ENCODE measurements around the gene SH3D19. TPM values are rescaled to one million over a fixed set of nuclear protein-coding genes. Genes with fewer than 3 reads are reported as not detected.

Gene SH3D19
- polyA plus RNA-seq, 1 donor, result 68.5 TPM

GRCh38 chr4:151158979-151159378 lies 166.4 kb downstream of the SH3D19 start:
- Histone ChIP-seq H3K27ac (ENCODE audit: low read length) (no peak overlapping the region), H3K4me3 (ENCODE audit: low read length) (no peak overlapping the region), H3K36me3 (ENCODE audit: control insufficient read depth, insufficient read depth, low read length) (peaks cover 41% of the 10 kb centered on the region), H3K27me3 (ENCODE audit: control insufficient read depth, insufficient read depth, low read length) (no peaks in the 10 kb centered on the region), H3K4me1 (ENCODE audit: control insufficient read depth, insufficient read depth, low read length) (no peaks in the 10 kb centered on the region), H3K9me3 (ENCODE audit: control insufficient read depth, low read depth, low read length) (no peaks in the 10 kb centered on the region)
- no peak for DNase-seq
- WGBS (ENCODE audit: insufficient coverage, low lambda C conversion rate), result no CpG with 5 or more reads among the region's 1 CpG

DNA sequence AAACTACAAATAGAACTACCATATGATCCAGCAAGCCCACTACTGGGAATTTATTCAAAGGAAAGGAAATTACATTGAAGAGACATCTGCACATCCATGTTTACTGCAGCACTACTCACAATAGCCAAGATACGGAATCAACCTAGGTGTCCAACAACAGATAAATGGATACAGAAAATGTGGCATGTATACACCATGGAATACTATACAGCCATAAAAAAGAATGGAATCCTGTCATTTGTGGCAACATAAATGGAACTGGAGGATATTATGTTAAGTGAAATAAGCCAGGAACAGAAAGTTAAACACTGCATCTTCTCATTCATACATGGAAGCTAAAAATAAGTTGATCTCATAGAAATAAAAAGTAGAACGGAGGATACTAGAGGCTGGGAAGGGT lies 167.9 kb downstream of the SH3D19 start:
- Histone ChIP-seq H3K9me3 (ENCODE audit: control insufficient read depth, low read depth, low read length) (no peaks in the 10 kb centered on the region), H3K4me3 (ENCODE audit: low read length) (no peak overlapping the region), H3K4me1 (ENCODE audit: control insufficient read depth, insufficient read depth, low read length) (no peaks in the 10 kb centered on the region), H3K27me3 (ENCODE audit: control insufficient read depth, insufficient read depth, low read length) (no peaks in the 10 kb centered on the region), H3K27ac (ENCODE audit: low read length) (no peak overlapping the region), H3K36me3 (ENCODE audit: control insufficient read depth, insufficient read depth, low read length) (peaks cover 35% of the 10 kb centered on the region)
- 100% methylated on average over 2 of the region's 2 CpGs for WGBS (ENCODE audit: insufficient coverage, low lambda C conversion rate)
- DNase-seq, result no peak

DNA sequence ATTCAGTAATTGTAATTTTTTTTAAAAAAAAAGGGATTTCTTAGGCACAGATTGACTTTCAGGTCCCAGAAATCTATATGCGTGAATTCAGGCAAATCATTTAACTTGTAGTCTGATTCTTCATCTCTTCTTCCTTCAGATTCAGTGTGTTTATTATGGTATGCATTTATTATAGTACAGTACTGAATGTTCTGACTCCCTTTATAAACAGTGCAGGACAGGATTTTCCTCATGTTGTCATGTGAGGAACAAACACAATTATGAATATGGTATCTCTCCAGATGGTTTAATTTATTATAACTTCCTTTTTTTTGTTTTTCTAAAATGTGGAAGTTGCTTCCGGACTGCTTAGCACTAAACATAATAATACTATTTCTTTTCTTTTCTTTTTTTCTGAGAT lies 171.8 kb downstream of the SH3D19 start:
- no peaks in the 10 kb centered on the region for H3K4me1 ChIP-seq (ENCODE audit: control insufficient read depth, insufficient read depth, low read length)
- 92% methylated on average over 1 of the region's 2 CpGs for WGBS (ENCODE audit: insufficient coverage, low lambda C conversion rate)
- no peak overlapping the region for H3K27ac ChIP-seq (ENCODE audit: low read length)
- no peaks in the 10 kb centered on the region for H3K27me3 ChIP-seq (ENCODE audit: control insufficient read depth, insufficient read depth, low read length)
- H3K9me3 ChIP-seq (ENCODE audit: control insufficient read depth, low read depth, low read length), result no peaks in the 10 kb centered on the region
- no peak overlapping the region for H3K4me3 ChIP-seq (ENCODE audit: low read length)
- peaks cover 30% of the 10 kb centered on the region for H3K36me3 ChIP-seq (ENCODE audit: control insufficient read depth, insufficient read depth, low read length)
- DNase-seq, result no peak

DNA sequence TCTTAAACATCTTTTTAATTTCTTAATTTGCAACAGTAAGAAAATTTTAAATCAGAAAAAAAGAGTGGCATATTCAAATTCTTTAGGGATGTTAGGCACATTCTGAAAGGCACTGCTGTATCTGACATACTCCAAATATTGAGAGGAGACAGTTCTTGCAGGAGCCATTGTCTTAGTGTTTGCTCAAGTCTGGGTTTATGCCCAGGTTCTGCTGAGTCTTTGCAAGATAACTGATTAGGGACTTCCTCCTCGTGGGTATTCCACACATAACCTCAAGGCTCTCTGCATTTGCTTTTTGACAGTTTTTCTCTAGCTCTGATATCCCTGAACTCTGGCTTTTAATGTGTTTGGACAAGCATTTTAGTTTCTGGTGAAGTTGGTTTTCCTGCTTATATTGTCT lies 173.4 kb downstream of the SH3D19 start:
- DNase-seq, result no peak
- H3K27ac ChIP-seq (ENCODE audit: low read length), result no peak overlapping the region
- no peak overlapping the region for H3K4me3 ChIP-seq (ENCODE audit: low read length)
- H3K4me1 ChIP-seq (ENCODE audit: control insufficient read depth, insufficient read depth, low read length), result no peaks in the 10 kb centered on the region
- H3K36me3 ChIP-seq (ENCODE audit: control insufficient read depth, insufficient read depth, low read length), result peaks cover 36% of the 10 kb centered on the region
- WGBS (ENCODE audit: insufficient coverage, low lambda C conversion rate), result 0% methylated on average over 1 of the region's 1 CpG
- H3K27me3 ChIP-seq (ENCODE audit: control insufficient read depth, insufficient read depth, low read length), result no peaks in the 10 kb centered on the region
- no peaks in the 10 kb centered on the region for H3K9me3 ChIP-seq (ENCODE audit: control insufficient read depth, low read depth, low read length)

- H3K27me3 ChIP-seq (ENCODE audit: control insufficient read depth, insufficient read depth, low read length), result no peaks in the 10 kb centered on the region
- DNase-seq, result no peak
- no peaks in the 10 kb centered on the region for H3K9me3 ChIP-seq (ENCODE audit: control insufficient read depth, low read depth, low read length)
- peaks cover 35% of the 10 kb centered on the region for H3K36me3 ChIP-seq (ENCODE audit: control insufficient read depth, insufficient read depth, low read length)
- no peaks in the 10 kb centered on the region for H3K4me1 ChIP-seq (ENCODE audit: control insufficient read depth, insufficient read depth, low read length)
- WGBS (ENCODE audit: insufficient coverage, low lambda C conversion rate), result 100% methylated on average over 2 of the region's 9 CpGs
- H3K27ac ChIP-seq (ENCODE audit: low read length), result no peak overlapping the region
- H3K4me3 ChIP-seq (ENCODE audit: low read length), result no peak overlapping the region
Measured at GRCh38 chr4:151150821-151151580, 174.4 kb downstream of the SH3D19 start.

GRCh38 chr4:151148261-151148660 lies 177.1 kb downstream of the SH3D19 start:
- no peaks in the 10 kb centered on the region for H3K27me3 ChIP-seq (ENCODE audit: control insufficient read depth, insufficient read depth, low read length)
- no CpG with 5 or more reads among the region's 4 CpGs for WGBS (ENCODE audit: insufficient coverage, low lambda C conversion rate)
- peaks cover 52% of the 10 kb centered on the region for H3K36me3 ChIP-seq (ENCODE audit: control insufficient read depth, insufficient read depth, low read length)
- H3K4me1 ChIP-seq (ENCODE audit: control insufficient read depth, insufficient read depth, low read length), result no peaks in the 10 kb centered on the region
- no peak overlapping the region for H3K27ac ChIP-seq (ENCODE audit: low read length)
- no peak for DNase-seq
- no peaks in the 10 kb centered on the region for H3K9me3 ChIP-seq (ENCODE audit: control insufficient read depth, low read depth, low read length)
- H3K4me3 ChIP-seq (ENCODE audit: low read length), result no peak overlapping the region

- Histone ChIP-seq H3K36me3 (ENCODE audit: control insufficient read depth, insufficient read depth, low read length) (peaks cover 58% of the 10 kb centered on the region), H3K9me3 (ENCODE audit: control insufficient read depth, low read depth, low read length) (no peaks in the 10 kb centered on the region)
Measured at GRCh38 chr4:151147000-151147399, 178.4 kb downstream of the SH3D19 start.

DNA sequence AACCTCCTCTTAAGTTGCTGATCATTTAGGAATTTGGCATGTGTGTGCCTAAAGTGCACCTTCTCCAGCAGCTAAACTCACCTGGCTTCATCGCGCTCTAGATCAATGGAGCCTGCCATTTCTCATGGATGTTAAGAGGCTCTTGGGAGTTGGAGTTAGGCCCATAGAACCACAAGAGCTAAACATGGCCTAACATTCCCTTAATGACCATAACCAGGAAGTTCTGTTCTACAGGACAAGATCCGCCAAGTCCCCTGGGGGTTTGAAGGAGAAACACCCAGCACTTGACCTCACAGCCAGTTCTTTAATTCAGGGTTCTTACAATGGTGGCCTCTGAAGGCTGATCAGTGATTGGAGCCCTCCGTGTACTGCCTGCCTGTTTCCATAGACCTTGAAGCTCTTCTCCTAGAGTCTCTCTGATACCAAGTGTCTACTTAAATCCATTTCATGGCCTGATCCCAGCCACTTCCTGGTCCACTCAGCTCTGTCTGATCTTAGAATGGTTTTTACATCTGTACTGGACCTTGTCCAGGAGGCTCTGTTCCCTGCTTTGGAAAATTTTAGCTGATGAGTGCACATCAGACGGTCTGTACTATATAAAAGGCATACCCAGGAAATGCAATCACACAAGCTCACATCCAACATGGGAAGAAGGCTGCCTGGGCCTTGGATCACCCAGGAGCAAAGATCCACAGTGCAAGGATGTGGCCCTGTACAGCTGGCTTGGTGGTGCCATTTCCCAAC lies 180.9 kb downstream of the SH3D19 start:
- DNase-seq, result no peak
- H3K27me3 ChIP-seq (ENCODE audit: control insufficient read depth, insufficient read depth, low read length), result no peaks in the 10 kb centered on the region
- WGBS (ENCODE audit: insufficient coverage, low lambda C conversion rate), result no CpG with 5 or more reads among the region's 5 CpGs
- peaks cover 75% of the 10 kb centered on the region for H3K36me3 ChIP-seq (ENCODE audit: control insufficient read depth, insufficient read depth, low read length)
- no peak overlapping the region for H3K4me3 ChIP-seq (ENCODE audit: low read length)
- no peaks in the 10 kb centered on the region for H3K4me1 ChIP-seq (ENCODE audit: control insufficient read depth, insufficient read depth, low read length)
- H3K9me3 ChIP-seq (ENCODE audit: control insufficient read depth, low read depth, low read length), result no peaks in the 10 kb centered on the region
- H3K27ac ChIP-seq (ENCODE audit: low read length), result no peak overlapping the region

More at GRCh38 chr4:151147000-151147399, 178.4 kb downstream of the SH3D19 start:
- Histone ChIP-seq H3K27me3 (ENCODE audit: control insufficient read depth, insufficient read depth, low read length) (no peaks in the 10 kb centered on the region), H3K4me1 (ENCODE audit: control insufficient read depth, insufficient read depth, low read length) (no peaks in the 10 kb centered on the region), H3K27ac (ENCODE audit: low read length) (no peak overlapping the region), H3K4me3 (ENCODE audit: low read length) (no peak overlapping the region)
- WGBS (ENCODE audit: insufficient coverage, low lambda C conversion rate), result no CpG with 5 or more reads among the region's 3 CpGs
- DNase-seq, result no peak

- no peaks in the 10 kb centered on the region for H3K27me3 ChIP-seq (ENCODE audit: control insufficient read depth, insufficient read depth, low read length)
- H3K4me1 ChIP-seq (ENCODE audit: control insufficient read depth, insufficient read depth, low read length), result no peaks in the 10 kb centered on the region
- H3K4me3 ChIP-seq (ENCODE audit: low read length), result no peak overlapping the region
- 100% methylated on average over 2 of the region's 3 CpGs for WGBS (ENCODE audit: insufficient coverage, low lambda C conversion rate)
- no peaks in the 10 kb centered on the region for H3K9me3 ChIP-seq (ENCODE audit: control insufficient read depth, low read depth, low read length)
- DNase-seq, result no peak
- H3K27ac ChIP-seq (ENCODE audit: low read length), result no peak overlapping the region
- peaks cover 73% of the 10 kb centered on the region for H3K36me3 ChIP-seq (ENCODE audit: control insufficient read depth, insufficient read depth, low read length)
Measured at GRCh38 chr4:151143811-151144210, 181.6 kb downstream of the SH3D19 start.

- Histone ChIP-seq H3K9me3 (ENCODE audit: control insufficient read depth, low read depth, low read length) (no peaks in the 10 kb centered on the region), H3K4me1 (ENCODE audit: control insufficient read depth, insufficient read depth, low read length) (no peaks in the 10 kb centered on the region), H3K36me3 (ENCODE audit: control insufficient read depth, insufficient read depth, low read length) (peaks cover 70% of the 10 kb centered on the region), H3K27me3 (ENCODE audit: control insufficient read depth, insufficient read depth, low read length) (no peaks in the 10 kb centered on the region), H3K27ac (ENCODE audit: low read length) (no peak overlapping the region), H3K4me3 (ENCODE audit: low read length) (no peak overlapping the region)
- WGBS (ENCODE audit: insufficient coverage, low lambda C conversion rate), result 100% methylated on average over 2 of the region's 2 CpGs
- DNase-seq, result no peak
Measured at GRCh38 chr4:151143162-151143561, 182.2 kb downstream of the SH3D19 start.

Measured in large intestine (tissue), 3 donors.